Inferior parietal cortex (tissue), 1 donor: ENCODE measurements around the gene DEGS2.

Experiments used
- DNase-seq: peaks from one replicate; pipeline ENCODE4 v3.0.0-alpha.2; 2016; ENCODE audit errors: extremely low spot score

Gene DEGS2

DNA sequence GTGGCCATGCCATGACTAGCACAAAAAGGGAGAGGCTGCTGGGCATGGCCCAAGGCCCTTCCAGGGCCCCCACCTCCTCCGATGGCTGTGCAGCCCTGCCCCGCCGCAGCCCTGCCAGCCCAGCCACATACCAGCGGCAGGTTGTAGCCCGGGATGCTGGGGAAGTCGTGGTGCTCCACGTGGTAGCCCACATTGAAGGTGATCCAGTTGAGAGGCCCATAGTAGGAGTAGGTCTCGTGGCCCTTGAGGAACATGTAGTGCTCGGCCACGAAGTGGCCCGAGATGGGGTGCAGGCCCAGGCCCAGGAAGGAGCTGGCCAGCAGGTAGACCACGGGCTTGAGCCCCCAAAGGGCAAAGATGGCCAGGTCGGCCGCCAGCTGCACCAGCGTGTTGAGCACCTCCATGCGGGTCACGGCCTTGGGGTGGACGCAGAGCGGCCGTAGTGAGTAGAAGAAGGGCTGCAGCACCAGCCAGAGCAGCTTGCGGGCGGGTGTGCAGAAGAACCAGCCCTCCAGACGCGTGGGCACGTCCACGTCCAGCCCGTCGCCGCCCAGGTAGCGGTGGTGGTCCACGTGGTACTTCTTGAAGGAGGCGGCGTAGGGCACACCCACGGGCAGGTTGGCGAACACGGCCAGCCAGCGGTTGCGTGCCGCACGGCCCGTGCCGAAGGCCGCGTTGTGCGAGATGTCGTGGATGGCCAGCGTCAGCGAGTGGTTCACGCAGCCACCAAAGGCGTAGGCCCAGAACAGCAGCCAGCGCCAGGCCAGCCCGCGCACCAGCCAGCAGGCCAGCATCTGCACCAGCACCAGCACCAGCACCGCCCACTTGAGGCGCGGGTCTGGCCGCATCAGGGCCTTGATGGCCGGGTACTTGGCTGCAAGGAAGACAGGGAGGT is 10.4 kb downstream of the DEGS2 start:
- DNase-seq: no peak

DNA sequence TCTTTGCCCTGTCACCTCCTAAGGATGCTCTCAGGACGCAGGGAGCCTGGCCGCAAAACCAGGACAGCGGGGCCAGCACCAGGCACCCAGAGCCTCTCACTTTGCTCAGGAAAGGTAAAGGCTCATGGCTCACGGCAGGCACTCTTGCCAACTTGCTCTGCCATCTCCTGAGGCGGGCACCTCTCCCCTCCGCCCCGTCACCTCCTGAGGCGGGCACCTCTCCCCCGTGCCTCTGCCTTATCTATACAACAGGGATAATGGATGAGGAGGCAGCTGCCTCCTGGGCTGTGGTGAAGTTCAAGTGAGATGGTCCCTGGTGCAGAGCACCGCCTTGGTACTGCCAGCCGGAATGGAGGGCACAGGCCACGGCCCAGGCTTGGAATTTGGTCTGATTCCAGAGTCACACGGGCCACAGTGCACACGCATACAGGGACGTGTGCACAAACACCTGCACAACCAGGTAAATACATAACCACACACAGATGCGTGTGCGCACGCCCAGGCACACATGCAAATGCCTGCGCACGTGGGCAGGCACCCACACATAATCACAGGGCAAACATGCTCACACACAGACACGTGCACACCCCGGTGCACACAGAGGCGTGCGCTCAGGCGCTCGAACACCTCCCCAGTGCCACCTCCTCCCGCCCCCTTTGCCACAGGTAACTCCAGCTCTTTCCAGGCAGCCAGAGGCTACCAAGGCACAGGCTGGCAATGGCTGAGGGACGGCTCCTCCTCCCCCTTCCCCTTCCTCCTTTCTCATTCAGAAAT is 11.6 kb downstream of the DEGS2 start:
- DNase-seq: no peak

DNA sequence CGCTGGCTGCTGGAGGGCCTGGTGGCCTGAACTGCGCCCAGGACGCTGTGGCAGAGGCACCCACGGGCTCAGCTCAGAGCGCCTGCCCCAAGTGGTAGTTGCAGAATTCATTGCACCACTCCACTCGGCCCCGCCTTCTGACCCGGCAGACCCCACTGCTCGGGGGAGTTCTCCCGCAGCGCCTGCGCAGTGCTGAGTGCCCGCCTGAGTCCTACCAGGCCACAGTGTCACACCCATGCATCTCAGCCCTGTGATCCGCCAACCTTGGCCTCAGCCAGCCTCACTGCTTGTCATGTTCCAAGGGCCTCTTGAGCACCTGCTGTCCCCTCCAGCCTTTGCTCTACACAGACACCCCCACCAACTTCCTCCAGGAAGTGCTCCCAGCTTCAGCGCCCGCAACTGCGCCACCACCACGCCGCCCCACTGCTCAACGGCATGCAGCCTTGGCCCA is 12.2 kb downstream of the DEGS2 start:
- no peak for DNase-seq

DNA sequence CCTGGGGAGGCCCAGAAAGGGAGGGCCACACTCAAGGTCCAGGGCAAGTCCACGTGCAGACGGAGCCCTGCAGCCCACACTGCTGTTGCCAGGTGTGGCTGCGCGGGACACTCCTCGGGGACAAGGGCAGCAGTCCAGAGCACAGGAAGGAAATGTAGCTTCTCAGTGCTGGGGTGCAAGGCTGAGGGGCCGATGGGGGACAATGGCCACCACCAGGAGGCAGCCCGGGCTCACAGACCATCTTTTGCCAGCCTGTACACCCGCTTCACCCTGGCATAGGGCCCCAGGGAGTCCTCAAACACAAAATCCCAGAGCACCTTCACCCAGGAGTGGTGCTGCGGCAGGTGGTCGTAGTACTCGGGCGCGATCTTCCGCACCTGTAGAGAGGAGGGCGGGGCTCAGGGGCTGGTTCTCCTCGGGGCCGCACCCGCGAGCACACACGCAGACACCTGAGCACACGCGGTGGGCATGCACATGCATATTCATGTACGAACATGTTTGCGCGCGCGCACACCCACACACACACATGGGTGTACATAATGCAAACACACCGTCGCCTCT is 12.8 kb downstream of the DEGS2 start:
- DNase-seq: no peak

DNA sequence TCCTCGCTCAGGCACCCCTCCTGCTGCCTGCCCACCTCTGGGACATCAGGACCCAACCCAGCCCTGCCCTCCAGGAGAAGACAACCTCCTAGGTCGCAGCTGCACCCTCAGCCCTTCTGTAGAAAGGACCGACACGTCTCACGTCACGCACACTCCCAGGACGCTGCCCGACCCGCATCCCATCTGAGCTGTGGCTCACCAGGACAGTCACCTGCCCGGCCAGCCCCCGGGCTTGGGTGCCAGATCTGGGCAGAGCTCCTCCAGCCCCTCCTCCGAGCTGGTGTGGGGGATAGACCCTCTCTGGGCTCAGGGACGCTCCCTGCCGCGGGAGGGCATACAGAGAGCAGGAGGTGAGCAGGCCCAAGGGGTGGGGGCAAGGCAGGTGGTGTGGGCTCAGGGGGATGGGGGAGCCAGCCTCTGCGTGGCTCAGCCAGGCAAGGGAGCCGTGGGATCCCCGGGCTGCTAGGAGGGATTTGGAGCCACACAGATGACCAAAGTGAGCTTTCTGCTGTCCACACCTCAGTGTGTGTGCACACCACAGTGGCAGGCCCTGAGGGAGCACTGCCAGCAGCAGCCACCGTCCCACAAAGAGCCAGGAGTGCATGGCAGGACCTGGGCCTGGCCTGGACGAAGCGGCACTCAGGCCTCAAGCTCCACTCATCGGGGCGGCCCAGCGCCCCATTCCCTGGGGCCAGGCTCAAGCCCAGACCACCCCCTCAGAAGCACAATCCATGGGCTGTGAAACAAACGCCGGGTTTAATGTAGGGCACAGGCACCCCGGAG is 13.6 kb downstream of the DEGS2 start:
- no peak for DNase-seq

DNA sequence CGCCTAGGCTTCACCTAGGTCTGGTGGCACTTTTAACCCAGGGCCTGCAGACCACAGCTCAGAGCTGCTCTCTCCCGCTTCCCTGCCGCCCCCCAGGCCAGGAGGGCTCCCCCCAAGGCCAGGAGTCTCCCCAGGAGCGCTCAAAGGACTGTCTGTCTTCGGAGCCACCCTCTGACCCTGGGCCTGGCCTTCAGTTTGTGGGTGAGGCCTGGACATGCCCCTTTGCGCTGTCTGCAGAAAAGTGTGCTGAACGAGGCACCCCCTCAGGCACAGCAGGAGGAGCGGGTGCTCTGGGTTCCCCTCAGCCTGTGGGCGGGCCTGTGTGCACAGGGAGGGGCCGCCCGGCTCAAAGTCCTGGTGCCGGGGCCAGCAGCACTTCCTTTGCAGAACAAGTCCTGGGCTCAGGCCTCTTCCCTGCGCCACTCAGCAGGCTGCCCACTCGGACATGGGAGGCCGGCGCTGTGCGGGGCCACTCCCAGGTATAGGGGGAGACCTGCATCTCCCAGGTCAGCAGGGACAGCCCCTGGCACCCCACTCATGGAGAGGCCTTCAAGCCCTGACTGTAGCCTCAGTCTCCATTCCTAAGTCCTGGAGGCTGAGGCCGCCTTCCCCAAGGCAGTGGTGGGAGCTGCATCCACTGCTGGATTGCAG is 14.3 kb downstream of the DEGS2 start:
- DNase-seq: no peak

DNA sequence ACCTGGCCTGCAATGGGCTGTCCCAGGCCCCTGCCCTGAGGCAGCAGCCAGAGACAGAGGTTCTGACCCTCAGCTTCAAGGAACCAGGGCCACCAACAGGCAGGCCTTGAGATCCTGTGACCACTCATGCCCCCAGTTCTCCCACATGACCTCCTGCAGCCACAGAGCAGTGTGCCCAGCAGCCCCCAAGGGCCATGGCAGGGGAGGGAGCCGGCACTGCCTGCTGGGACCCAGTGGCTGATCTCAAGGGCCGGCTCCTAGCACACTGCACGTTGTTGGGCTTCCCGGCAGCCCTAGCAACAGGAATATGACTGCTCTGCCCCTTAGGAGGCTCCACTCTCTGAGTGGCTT is 14.8 kb downstream of the DEGS2 start:
- no peak for DNase-seq

DNA sequence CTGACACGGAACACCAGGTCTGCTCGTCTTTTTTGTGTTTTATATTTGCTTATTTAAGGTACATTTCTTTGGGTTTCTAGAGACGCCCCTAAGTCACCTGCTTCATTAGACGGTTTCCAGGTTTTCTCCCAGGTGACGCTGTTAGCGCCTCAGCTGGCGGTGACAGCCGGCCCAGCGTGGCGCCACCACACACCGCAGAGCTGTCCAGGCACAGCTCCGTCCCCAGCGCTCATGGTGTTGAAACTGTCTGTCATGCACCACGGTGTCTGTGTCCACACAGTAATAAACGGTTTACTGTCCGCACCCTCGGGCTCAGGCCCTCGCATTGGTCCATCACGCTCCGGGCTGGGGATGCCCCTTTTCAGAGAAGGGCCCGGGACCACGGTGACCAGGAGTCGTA is 15.5 kb downstream of the DEGS2 start:
- no peak for DNase-seq

DNA sequence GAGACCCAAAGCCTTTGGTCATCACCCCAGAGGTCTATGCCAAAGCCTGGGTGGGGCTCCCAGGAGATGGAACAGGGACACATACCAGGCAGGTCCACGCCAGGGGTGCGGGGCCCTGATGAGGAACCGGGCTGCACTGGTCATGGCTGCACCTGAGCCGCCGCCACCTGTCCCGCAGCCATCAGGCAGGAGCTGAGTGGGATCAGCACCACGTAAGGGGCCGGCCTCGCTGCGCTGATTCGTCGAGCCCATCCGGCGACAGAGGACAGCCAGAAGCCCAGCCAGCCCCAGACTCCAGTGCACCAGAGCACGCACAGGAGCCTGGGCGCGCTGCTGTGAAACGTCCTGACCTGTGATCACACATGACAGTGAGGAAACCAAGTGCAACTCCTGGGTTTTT is 15.9 kb downstream of the DEGS2 start:
- DNase-seq: no peak

DNA sequence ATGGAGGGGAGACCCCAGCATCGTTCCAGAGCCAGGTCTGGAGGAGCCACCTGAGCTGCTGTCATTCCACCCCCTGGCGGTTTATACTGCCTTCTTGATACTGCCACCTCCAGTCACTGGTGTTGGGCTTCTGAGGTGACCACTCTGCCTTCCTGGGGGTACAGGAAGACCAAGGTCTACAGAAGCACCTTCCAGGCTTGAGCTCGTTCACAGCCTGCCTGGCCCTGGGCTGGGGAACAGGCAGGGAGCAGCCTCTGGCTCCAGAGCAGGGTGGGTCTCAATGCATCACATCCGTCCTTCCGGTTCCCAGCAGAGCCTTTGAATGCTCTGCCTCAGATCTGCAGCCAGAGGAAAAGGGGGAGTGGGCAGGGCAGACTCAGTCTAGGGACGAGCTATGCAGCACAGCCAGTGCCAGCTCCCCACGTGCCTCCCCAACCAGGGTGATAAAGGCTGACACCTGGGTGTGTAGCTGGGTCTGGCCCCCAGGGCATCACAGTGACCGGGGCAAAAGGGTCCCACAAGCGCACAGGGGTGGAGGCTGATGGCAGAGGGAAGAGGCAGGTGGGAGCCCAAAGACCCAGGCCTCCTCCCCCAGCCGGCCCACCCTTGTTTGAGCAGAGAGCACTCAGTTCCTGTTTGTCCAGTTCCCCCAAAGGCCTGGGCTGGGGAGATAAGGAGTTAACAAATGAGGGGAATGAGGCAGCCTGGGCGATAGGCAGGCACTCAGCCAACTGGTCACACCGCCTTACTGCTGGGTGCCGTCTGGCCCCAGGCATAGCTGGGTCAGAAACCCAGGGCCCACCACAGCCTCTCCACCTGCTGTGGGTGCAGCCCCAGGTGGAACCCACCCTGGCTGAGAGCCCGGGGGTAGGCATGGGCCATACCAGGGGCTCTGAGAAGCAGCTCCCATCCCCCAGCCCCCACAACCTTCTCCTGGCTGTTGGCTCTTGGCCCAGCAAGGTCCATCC is 17.1 kb downstream of the DEGS2 start:
- no peak for DNase-seq

DNA sequence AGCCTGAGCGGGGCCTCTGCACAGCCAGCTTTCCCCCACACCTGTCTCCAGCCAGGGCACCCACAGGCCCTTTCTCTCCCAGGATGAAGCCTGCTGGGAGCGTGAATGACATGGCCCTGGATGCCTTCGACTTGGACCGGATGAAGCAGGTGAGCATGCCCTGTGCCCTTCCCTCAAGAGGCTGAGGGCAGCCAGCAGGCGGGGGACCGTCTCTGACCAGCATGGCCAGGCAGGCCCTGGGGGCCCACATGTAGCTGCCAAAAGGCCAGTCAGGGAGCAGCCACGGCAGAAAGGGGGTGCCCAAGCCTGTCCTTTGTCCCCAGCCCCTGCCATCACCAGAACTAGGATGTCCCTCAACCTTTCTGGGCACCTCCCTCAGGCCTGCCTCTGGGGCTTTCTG is 18.3 kb downstream of the DEGS2 start:
- DNase-seq: no peak

DNA sequence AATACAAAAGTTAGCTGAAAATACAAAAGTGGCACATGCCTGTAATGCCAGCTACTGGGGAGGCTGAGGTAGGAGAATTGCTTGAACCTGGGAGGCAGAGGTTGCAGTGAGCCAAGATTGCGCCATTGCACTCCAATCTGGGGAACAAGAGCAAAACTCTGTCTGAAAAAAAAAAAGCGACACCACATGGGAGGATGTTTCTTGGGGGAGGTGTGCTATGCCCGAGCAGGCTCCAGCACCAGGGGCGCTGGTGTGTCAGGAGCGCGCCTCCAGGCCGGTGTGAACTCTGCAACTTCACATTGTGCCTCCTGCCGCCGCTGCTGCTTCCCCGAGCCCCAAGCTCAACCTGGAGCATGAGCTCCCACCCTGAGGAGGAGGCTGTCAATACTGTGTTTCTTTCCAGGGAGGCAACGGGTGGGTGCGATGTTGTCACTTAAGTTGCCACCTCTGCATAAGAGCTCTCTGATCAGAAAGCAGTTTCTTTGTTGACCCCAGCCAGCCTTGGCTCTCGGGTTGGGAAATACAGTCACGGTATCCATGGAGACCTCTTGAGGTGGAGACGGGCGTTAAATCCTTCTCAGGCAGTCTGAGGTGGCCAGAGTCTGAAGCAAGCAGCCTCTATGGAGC is 18.9 kb downstream of the DEGS2 start:
- no peak for DNase-seq

DNA sequence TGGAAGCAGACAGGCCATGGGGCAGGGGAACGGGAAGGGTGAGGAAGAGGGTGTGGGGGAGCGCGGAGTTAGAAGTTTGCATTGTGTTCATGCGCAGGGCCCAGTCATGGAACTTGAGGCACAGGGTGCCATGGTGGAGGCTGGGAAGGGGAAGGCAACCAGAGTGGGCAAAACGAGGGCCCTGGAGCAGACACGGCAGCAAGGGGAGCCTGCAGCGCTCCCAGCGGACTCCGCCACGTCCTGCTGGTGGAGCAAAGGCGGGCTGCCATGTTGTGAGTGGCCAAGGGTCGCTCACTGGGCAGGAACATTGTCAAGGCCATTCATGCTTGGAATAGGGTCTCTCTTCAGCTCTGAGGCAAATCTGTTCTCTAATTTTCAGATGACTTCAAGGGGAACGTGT is 20.5 kb downstream of the DEGS2 start:
- DNase-seq: no peak

DNA sequence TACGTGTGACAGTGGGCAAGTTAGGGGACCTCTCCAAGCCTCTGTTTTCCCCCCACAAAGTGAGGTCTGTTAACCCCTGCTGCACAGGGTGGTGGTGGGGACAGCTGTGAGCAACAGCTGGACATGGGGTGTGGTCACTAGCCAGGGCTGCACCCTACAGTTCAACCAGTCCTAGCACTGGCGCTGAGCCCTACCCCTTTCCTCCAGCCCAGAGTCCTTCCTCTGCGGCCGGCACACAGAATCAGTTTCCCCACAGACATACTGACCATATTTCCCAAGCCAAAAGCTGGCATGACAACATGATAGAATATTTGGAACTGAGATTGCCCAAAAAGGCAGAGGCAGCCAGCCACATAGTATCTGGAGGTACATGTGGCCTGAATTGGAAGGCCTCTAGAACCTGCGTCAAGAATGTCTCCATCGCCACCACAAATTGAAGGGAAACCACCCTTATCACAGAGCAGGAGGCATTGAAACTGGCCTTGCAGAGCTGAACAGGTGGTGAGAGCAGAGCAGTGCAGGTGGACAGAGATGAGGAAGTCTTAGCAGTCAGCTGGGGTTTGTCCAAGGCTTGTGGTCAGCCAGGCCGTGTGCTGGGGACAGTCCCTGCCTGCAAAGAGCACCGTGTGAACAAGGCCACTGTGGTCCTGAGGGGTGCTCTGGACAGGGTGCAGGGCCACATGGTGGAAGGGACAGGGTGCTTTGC is 21.2 kb downstream of the DEGS2 start:
- no peak for DNase-seq

DNA sequence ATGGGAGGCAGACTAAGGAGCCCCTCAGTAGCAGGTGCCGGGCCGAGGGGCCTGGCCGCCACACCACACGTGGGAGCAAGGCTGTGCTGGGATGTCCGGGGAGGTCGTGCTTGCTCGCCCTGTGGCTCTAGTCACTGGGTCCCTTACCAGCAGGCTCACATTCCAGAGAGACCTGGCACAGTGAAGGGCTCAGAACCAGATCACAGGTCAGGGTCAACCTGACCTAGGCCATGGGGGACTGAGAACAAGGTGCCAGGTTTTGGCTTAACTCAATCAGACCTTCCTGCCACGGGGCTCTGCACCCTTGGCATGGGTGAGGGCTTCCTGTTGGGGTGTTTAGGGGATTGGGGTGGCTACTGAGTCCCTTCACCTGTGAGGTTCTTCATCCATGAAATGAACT is 22.3 kb downstream of the DEGS2 start:
- DNase-seq: no peak

DNA sequence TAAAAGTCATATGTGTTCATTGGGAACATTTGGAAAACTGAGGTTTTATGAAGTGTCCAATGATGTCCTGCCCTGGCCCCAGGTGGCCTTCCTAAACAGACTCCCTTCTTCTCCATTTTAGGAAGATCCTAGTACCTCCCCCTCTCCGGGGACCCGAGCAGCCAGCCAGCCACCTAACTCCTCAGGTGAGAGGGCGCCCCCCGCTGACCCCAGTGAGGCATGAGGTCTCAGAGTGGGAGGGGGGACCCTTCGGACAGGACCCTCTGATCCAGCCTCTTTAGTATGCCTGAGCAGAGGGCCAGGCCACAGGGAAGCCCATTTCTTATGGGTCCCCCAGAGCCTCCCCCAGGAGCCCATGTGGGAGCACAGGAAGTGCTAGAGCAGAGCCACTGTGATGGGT is 23.7 kb downstream of the DEGS2 start:
- no peak for DNase-seq

DNA sequence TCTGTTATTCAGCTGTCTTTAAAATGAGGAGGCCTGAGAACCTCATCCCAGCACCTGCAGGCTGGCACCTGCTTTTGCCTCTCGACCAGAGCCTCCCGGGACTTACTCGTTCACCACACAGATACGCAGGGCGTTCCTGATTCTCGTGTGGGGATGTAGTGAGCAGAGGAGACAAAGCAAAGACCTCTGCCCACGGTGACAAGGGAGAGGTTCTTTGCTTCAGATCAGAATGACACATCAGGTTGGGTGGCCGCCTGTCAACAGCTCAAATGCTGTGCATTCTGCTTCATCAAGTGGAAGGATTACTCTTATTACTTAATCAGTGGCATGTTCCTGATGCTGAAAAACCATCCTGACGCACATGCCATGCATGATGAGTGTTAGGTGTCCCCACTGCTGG is 24.4 kb downstream of the DEGS2 start:
- DNase-seq: no peak

DNA sequence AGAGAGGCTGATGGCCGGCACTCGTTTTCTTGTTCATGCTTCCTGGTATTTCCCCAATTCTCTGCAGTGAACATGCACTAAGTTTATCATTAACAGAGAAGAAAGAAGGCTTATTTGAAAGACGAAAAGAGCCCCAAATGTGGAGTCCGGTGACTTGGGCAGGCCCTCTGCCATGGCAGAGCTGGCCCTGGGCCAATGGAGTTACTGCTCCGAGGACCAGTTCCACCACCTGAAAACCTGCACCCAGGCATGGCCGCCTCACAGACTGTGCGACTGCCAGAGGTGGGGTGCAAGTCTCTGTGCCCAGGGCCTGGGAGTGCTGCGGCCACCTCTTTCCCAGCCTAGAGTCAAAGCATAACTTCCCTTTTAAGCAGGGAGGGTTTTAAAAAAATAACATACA is 24.9 kb downstream of the DEGS2 start:
- no peak for DNase-seq

DNA sequence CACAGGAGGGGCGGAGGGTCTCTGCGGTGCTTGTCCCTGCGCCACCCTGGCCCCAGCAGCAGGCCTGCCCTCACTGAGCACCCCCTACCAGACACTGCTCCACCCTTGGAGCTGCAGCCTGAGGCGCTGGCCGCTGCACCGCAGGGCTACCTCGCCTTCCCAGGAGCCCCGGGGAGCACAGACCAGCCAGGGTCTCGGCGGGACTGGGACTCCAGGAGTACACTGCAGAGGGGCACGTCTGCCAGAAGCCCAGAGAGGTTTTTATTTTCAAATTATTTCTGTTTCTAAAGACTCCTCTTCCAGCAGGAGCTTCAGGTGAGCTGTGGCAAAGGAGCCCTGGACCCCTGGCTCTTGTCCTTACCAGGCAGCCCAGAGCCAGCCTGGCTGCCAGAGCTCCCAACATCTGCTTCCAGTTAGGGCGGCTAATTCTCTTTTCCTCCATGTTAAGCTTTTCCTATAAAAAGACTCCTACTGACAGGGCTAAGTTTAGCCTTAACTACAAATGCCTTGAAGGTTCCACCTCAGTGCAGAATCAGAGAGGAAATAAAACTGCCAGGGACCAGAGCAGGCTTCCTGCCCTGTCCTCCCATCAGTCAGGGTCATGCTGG is 26.4 kb downstream of the DEGS2 start:
- DNase-seq: no peak
